GM12891 (cell line): ENCODE results near the gene NECAP2. TPM values are rescaled to one million over a fixed set of nuclear protein-coding genes. Genes with fewer than 3 reads are reported as not detected.

Experiments used
- DNase-seq: peaks from one replicate; pipeline ENCODE4 v3.0.0; 2011; ENCODE audit warnings: low spot score; ENCODE audit not compliant: insufficient read length
- FAIRE-seq: peaks from 2 replicates; lab custom pipeline; 2011; peaks lifted over from hg19 to GRCh38; lab: Jason Lieb, UNC
- PAX5 ChIP-seq: IDR thresholded peaks from 2 replicates; pipeline ENCODE4 v1.6.1; 2011; ENCODE audit warnings: low read length, moderate library complexity, mild to moderate bottlenecking; ENCODE audit not compliant: insufficient read depth, severe bottlenecking
- POLR2A ChIP-seq: IDR thresholded peaks from 2 replicates; pipeline ENCODE4 v1.6.1; 2011; ENCODE audit warnings: low read depth, low read length, control low read depth
- POLR2AphosphoS5 ChIP-seq: IDR thresholded peaks from 2 replicates; pipeline ENCODE4 v1.6.1; 2011; ENCODE audit warnings: low read depth, low read length, control low read depth
- POU2F2 ChIP-seq: IDR thresholded peaks from 2 replicates; pipeline ENCODE4 v1.6.1; 2011; ENCODE audit warnings: low read depth, mild to moderate bottlenecking, control low read depth, low read length, moderate library complexity
- SPI1 ChIP-seq: IDR thresholded peaks from 2 replicates; pipeline ENCODE4 v1.6.1; 2011; ENCODE audit warnings: low read depth, low read length, control low read depth
- TAF1 ChIP-seq: IDR thresholded peaks from 2 replicates; pipeline ENCODE4 v1.6.1; 2011; ENCODE audit warnings: low read depth, low read length, control low read depth
- polyA plus RNA-seq: library from polyadenylated mRNA; unstranded; fragments of >200 nt; gene quantifications from one replicate; pipeline ENCODE4 v1.2.1, GENCODE V29; 2012; ENCODE audit warnings: low read depth, missing spikeins, inconsistent platforms; ENCODE audit not compliant: missing spikeins

NECAP2 gene, protein sequence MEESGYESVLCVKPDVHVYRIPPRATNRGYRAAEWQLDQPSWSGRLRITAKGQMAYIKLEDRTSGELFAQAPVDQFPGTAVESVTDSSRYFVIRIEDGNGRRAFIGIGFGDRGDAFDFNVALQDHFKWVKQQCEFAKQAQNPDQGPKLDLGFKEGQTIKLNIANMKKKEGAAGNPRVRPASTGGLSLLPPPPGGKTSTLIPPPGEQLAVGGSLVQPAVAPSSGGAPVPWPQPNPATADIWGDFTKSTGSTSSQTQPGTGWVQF
- polyA plus RNA-seq = 64.9 TPM

DNA sequence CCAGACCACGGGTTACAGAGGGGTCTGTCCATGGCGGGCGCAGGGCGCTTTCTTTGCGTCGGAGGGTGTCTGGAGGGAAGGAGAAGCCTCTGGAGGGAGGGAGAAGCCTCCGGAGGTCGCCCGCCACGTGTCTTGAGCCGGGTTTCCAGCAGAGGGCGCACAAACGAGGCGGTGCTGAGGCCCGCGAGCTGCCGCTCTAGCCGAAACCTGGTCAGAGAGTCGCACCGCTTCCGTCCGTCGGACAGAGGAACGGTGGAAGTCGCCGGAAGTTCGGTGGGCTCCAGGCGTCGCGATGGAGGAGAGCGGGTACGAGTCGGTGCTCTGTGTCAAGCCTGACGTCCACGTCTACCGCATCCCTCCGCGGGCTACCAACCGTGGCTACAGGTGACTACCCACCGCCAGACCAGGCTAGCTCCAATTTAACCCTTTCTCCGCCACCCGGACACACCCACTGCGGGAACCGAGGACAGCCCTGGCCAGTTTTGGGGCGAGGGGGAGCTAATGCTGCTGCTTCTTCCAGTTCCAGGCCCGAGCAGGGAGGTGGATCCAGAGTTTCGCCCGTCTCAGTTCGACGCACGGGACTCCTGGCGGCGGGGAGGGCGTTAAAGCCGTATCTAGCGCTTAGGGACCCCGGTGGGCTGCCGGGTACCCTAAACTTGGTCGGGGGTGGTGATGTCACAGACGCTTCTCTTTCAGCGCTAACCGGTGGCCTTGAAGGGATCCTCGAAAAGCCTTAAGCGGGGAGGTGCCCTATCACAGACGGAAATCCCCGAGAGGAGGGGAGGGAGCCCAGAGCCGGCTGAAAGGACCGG lies at the start of gene NECAP2:
TSS of gene NECAP2 (plus strand) at position 255 of the 812 bp plus-strand sequence. CDS start at position 293, 38 bp downstream.
- FAIRE-seq = peak; percentile 97

GRCh38 chr1:16391411-16391810 lies 49.1 kb upstream of the NECAP2 start:
- FAIRE-seq = no peak
- TF ChIP-seq POLR2AphosphoS5 = no peak
- 0 out of 2 replicates have a peak, but pooled peaks have one; percentile 18 for TF ChIP-seq SPI1

More for the DNA sequence above, at the start of gene NECAP2:
- TF ChIP-seq PAX5 (no peak), POU2F2 (peak; percentile 41), TAF1 (peak; percentile 83), POLR2A (peak; percentile 94), SPI1 (peak; percentile 44), POLR2AphosphoS5 (peak; percentile 96)
- DNase-seq = peak; percentile 87

DNA sequence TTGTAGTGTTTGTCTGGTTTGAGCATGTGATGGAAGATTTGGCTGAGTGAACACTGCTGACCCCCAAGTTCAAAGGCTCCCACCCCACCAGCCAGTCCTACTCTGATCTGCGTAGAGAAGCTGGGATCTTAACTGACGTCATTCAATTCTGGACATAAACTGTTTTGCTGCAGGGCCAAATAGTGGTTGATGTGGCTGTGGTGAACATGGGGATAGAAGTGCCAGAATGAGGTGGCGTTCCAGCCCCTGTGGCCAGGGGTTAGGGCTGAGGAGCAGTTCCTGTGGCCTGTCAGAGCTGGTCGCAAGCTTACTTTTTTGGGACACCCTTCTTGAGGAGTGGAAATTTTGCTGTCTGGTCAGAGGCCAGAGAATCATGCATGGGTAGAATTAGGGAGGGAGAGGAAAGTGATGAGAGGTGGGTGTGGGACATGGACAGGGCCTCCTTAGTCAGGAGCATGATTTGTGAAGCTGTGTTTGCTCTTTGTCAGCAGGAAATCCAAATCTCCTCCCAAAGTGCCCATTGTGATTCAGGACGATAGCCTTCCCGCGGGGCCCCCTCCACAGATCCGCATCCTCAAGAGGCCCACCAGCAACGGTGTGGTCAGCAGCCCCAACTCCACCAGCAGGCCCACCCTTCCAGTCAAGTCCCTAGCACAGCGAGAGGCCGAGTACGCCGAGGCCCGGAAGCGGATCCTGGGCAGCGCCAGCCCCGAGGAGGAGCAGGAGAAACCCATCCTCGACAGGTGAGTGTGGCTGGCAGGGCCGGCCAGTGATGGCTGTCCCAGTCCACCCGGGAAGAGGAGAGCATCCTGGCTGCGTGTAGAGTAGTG lies 47.6 kb upstream of the NECAP2 start:
- no peak for DNase-seq
- FAIRE-seq = no peak
- TF ChIP-seq POLR2A = peak; percentile 25; the same call in 1 of the 2 replicates
- TF ChIP-seq SPI1 = no peak
- no peak for TF ChIP-seq POLR2AphosphoS5
- no peak for TF ChIP-seq PAX5
- TF ChIP-seq TAF1 = no peak
- TF ChIP-seq POU2F2 = no peak

More at GRCh38 chr1:16391411-16391810, 49.1 kb upstream of the NECAP2 start:
- no peak for DNase-seq

DNA sequence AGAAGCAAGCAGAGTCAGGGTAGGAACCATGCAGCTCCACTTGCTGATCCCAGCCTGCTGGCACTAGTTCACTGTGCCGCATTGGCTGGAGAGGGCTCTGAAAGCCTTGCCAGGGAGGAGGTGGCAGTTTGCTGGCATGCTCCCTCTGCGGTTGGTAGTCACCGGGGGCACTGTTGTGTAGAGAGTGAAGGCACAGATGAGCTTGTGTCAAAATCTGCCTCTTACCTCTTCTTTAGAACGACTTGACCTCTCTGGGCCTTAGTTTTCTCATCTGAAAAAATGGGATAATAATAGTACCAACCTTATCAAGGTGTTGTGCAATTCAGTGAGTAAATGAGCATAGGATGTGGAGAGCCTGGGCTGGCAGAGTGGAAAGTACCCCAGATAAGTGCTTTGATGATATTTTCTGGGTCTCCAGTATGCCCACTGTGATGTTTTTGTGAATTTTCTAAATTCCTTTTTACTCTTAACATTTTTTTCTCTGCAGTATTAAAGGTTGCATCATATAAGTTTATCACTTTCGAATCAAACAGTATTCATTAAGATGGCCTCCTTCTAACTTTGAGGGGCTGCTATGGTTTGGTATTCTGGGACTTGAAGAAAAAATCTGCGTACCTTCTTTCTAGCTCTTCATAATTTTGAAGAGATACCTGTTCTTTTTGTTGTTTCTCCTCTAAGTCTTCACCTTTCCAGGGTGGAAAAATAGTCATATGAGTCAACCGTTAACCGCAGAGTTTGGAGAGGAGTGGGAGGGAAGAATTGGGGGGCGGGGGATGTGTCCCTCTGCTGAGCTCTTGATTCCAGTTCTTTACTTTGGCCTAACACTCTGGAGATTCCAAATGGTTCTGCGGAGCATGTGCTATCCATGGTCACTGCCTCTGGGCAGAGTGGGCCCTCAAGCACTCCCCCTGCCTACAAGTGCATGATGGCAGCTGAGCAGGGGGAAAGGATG lies 46.7 kb upstream of the NECAP2 start:
- no peak for FAIRE-seq
- TF ChIP-seq POU2F2 (no peak), PAX5 (no peak), TAF1 (no peak), POLR2AphosphoS5 (no peak), SPI1 (no peak), POLR2A (no peak; the same call in 1 of the 2 replicates)
- DNase-seq = no peak

DNA sequence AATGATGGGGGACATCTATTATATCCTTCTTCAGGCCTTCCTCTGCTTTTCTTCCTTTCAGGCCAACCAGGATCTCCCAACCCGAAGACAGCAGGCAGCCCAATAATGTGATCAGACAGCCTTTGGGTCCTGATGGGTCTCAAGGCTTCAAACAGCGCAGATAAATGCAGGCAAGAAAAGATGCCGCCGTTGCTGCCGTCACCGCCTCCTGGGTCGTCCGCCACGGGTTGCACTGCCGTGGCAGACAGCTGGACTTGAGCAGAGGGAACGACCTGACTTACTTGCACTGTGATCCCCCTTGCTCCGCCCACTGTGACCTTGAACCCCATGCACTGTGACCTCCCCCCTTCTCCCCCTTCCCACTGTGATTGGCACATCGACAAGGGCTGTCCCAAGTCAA lies 45.5 kb upstream of the NECAP2 start:
- no peak for FAIRE-seq
- no peak for DNase-seq
- no peak for TF ChIP-seq POLR2AphosphoS5
- TF ChIP-seq PAX5 = no peak
- no peak for TF ChIP-seq SPI1
- TF ChIP-seq POLR2A = no peak
- TF ChIP-seq TAF1 = no peak
- TF ChIP-seq POU2F2 = no peak

GRCh38 chr1:16396591-16396990 lies 43.9 kb upstream of the NECAP2 start:
- DNase-seq = no peak
- FAIRE-seq = no peak
- no peak for TF ChIP-seq POU2F2
- no peak for TF ChIP-seq POLR2AphosphoS5
- TF ChIP-seq POLR2A = 0 out of 2 replicates have a peak, but pooled peaks have one; percentile 21
- TF ChIP-seq PAX5 = no peak
- no peak for TF ChIP-seq TAF1

DNA sequence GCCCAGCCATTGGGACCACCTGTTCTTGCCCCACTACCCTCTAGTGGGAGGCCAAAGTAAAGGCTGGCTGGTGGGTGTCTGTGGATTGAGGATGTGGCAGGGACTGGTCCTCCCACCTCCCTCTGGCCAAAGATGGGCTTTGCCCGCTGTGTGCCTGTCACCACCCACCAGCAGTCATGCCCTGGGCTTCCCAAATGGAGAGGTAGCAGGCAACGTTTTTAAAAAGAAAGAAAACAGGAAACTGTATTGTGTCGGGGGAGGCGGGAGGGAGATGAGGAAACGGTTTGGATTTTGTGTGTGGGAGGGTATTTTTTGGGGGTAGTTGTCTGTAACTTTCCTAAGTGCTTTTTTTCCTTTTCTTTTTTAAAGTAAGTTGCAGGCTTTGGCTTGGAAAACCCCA lies 43.4 kb upstream of the NECAP2 start:
- TF ChIP-seq POLR2AphosphoS5 (no peak), PAX5 (no peak), SPI1 (no peak), POU2F2 (no peak), POLR2A (no peak), TAF1 (no peak)
- DNase-seq (no peak), FAIRE-seq (no peak)

- no peak for TF ChIP-seq TAF1
- no peak for TF ChIP-seq POLR2AphosphoS5
- TF ChIP-seq PAX5 = no peak
- no peak for TF ChIP-seq POLR2A
- TF ChIP-seq POU2F2 = no peak
- no peak for TF ChIP-seq SPI1
- DNase-seq (no peak), FAIRE-seq (no peak)
Measured at GRCh38 chr1:16398371-16398953, 42.1 kb upstream of the NECAP2 start.
